GM10248 (cell line): ENCODE results near the gene INO80C.

Experiments used
- CTCF ChIA-PET: fragments of 300-600 bp; sonication (Branson Sonifier 250); formaldehyde crosslinking; extraction: SDS; loops from one replicate; lab custom pipeline; 2021; ENCODE audit warnings: antibody characterized with exemption; lab: Yijun Ruan, JAX
- POLR2A ChIA-PET: fragments of 350-650 bp; sonication (Branson Sonifier 250); formaldehyde crosslinking; extraction: SDS; loops from one replicate; lab custom pipeline; 2020; ENCODE audit warnings: antibody characterized with exemption; lab: Yijun Ruan, JAX
- DNase-seq: peaks from one replicate; pipeline ENCODE4 v3.0.0; 2012; ENCODE audit errors: extremely low spot score
- CTCF ChIP-seq: IDR thresholded peaks from 2 replicates; pipeline ENCODE4 v1.5.1; 2012; ENCODE audit warnings: mild to moderate bottlenecking, low read depth; ENCODE audit errors: extremely low read depth, missing control alignments, control extremely low read depth

INO80C gene

GRCh38 chr18:35526495-35527059 lies 28.8 kb upstream of the INO80C start:
- CTCF ChIA-PET, result interaction anchor here (1.5 to 2.7 kb wide), 2 partner anchors 26 to 29 kb away, joined by 5 to 9 read pairs; no protein-coding TSS in a partner anchor

GRCh38 chr18:35525795-35526494 lies 28.2 kb upstream of the INO80C start:
- CTCF ChIA-PET, result interaction anchor here (1.2 to 2.7 kb wide), 5 partner anchors 16 to 118 kb away, joined by 3 to 9 read pairs (median 3); no protein-coding TSS in a partner anchor
- no peak for DNase-seq
- no peak for TF ChIP-seq CTCF
- POLR2A ChIA-PET, result no interaction called here

More at GRCh38 chr18:35526495-35527059, 28.8 kb upstream of the INO80C start:
- DNase-seq, result no peak
- TF ChIP-seq CTCF, result no peak
- POLR2A ChIA-PET, result no interaction called here

- ChIA-PET CTCF (interaction anchor here (1.4 to 2.7 kb wide), 2 partner anchors 14 to 28 kb away, joined by 3 to 9 read pairs; no protein-coding TSS in a partner anchor), POLR2A (no interaction called here)
- no peak for DNase-seq
- no peak for TF ChIP-seq CTCF
Measured at GRCh38 chr18:35524226-35524625, 26.5 kb upstream of the INO80C start.

GRCh38 chr18:35522130-35522959 lies 24.6 kb upstream of the INO80C start:
- POLR2A ChIA-PET, result no interaction called here
- TF ChIP-seq CTCF, result no peak

GRCh38 chr18:35521133-35521532 lies 23.4 kb upstream of the INO80C start:
- POLR2A ChIA-PET, result no interaction called here
- no peak for TF ChIP-seq CTCF
- no peak for DNase-seq
- CTCF ChIA-PET, result interaction anchor here (1.1 to 1.7 kb wide), 5 partner anchors 10 to 43 kb away, joined by 3 to 6 read pairs (median 3); no protein-coding TSS in a partner anchor

More at GRCh38 chr18:35522130-35522959, 24.6 kb upstream of the INO80C start:
- no peak for DNase-seq
- CTCF ChIA-PET, result interaction anchor here (0.7 to 1.4 kb wide), 5 partner anchors 11 to 38 kb away, joined by 3 to 5 read pairs (median 3); no protein-coding TSS in a partner anchor
